ENCODE data around the gene SCN4A.
"Not testable (repeated sequence)": the region's sequence is repeated elsewhere in the genome, so short reads cannot be mapped to it uniquely, and the experiment has no call there.

The SCN4A gene

DNA sequence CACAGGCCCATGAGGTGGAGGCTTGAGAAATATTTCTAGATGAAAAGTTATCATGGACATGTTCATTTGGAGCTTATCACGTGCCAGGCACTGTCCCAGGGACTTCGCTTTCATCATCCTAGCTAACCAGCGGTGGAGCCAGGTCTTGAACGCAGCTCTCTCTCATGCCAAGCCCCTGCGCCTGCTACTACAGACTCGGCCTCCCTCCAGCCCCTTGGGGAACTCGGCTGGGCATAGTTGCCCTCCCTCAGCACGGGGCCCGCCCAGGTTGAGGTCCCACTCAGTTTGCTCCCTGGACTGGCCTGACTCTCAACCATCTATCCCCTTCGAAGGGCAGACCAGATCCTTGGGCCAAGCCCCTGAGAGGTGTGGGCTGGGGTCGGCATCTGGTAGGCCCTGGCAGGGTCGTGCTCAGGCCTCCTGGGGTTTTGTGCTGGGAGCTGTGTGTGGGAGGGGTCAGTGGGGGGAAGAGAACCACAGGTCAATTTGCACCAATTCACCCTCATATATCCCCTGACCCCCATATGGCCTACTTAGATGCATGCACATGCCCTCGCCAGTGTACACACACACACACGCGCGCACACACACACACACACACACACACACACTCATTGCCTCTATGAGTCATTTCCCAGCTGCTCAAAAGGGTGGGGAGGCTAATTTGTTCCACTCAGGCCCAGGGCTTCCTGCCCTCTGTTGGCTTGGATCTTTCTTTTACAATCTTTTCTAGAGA, 12.1 kb upstream of the SCN4A start:
- no peak for DNase-seq

DNA sequence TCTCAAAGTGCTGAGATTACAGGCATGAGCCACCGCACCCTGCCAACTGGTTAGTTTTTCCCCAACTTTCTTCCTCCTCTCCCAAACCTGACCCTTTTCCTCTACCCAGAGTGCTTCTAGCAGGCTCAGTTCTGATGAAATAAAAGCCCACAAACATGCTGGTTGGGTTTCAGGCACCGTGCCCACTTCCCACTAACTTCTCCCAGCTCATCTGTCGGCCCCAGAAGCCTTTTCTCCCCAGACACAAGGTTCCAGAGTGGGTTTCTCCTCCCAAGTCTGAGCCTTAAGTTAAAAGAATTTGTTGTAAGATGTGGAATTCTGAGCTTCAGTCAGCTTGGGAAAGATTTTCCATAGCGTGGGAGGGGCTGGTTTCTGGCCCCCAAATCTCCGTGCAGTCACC, 11.5 kb upstream of the SCN4A start:
- DNase-seq: no peak

DNA sequence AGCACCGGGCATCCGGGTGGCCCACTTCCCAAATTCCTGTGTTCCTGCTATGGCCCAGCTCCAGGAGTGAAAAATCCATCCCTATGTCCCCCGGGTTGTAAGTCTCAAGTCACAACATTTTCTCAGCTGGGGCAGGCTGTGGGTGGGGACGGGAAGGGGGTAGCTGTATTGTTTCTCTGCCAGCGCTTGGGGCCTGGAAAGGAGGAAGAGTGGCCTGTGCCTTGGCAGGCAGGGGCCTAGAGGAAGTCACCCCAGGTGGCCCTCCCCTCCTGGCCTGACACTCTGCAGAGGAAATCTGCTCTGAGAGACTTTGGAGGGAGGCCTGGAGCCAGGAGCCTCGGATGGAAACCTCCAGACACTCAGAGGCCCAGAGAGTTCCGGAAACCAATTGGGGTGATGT, 10.6 kb upstream of the SCN4A start:
- DNase-seq: no peak

DNA sequence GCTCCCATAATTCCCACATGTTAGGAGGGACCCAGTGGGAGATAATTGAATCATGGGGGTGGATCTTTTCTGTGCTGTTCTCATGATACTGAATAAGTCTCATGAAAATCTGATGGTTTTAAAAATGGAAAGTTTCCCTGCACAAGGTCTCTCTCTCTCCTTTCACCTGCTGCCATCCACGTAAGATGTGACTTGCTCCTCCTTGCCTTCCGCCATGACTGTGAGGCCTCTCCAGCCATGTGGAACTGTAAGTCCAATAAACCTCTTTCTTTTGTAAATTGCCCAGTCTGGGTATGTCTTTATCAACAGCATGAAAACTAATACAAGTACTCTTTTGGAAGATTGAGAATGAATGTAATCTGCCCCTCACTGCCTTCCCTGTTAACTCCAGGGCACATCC, 9.9 kb upstream of the SCN4A start:
- not testable (repeated sequence) for DNase-seq

DNA sequence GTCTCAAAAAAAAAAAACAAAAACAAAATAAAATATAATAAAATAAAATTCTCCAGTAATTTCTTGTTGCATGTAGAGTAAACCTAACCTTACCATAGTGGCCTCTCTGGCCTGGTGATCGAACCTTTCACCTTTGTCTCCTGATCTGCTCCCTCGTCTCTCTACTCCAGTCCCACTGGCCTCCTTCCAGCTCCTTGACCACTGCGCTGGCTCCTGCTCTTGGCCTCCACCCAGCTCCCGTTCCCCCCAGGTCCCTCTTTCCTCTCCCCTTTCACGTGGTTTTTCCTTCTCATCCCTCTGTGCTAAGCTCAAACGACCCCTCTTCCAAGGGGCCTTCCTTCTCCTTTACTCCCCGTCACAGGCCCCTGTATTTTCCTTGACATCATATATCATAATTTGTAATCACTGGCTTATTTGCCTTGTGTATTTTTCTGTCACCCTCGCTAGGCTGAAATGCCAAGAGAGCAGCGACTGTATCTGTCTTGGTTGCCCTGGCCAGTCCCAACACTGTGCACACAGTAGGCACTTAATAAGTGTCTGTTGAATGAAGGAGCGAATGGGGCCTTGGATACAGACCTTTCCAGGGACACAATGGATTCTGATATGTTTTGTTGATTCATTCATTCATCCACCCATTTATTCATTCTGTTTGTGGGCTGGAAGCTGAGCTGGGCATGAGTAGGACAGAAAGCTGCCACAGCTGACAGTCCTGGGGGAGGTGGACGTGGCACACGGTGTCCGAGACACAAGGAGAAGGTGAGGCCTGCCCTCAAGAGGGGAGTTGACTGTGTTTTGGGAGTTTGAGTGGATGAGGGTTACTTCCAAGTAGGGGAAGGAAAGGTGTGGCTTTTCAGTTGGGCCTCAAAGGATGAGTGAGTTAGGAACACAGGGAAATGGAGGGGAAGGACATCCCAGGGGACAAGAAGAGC, 5.8 kb upstream of the SCN4A start:
- no peak for DNase-seq

DNA sequence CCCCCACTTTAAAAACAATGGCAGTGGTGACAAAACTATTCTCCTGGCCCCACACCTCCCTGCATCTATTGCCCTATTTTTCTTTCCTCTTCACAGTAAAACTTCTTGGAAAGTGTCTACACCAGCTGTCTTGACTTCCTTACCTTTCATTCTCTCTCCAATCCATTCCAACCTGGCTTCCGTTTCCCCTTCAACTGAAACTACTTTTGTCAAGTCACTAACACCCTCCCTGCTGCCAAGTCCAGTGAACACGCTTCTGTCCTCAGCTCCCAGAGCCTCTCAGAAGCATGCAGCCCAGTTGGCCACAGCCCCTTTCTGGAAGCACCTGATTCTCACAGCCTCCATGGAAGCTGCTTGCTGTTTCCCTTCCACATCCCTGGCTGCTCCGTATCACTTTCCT, 4.0 kb upstream of the SCN4A start:
- no peak for DNase-seq

DNA sequence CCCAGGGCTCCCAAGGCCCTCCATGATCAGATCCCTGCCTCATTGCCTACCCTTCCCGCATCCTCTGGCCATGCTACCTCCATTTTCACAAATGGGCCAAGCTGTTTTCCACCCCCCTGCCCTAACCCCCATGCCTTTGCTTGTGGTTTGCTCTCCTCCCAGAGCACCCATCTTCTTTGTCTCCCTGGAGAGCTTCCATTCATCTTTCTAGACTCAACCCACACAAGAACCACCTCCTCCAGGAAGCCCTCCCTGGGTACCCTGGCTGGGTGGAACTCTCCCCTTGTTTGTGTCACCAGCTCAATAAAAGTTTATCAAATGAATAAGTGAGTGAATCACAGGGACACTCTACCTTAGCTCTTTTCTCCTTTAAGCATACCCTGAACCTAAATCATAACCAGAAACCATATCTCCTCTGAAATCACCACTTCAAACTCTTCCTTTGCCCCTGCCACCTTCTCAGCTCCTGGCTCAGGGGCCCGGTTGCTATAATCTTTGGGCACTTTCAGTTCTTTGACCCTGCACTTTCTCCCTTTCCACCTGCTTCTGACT, 2.9 kb upstream of the SCN4A start:
- no peak for DNase-seq

DNA sequence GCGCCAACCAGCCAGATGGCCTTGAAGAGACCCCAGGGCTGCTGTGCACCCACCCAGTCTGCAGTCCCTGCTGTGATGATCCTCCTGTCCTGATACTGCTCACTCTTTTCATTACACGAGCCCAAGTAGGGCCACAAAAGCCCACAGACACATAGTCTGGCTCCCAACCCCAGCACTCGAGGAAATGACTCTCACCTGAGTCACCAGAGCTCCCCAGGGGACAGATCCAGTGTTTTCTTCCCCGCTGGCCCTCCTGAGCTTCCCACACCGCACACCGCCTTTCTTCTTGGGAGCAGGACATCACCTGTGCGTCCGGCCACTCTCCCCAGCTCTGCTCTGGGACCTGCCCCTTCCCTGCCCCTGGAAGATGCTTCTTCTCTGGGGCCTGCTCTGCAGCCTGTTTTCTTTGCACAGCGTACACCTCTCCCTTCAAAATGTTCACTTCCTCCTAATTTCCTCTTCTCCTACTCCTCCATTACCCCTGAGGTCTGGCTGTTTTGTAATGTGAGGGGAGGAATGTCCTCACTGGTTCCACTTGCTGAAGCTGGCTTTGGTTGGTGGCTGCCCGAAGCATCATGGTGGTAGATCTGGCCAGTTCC, 2.0 kb upstream of the SCN4A start:
- no peak for DNase-seq

DNA sequence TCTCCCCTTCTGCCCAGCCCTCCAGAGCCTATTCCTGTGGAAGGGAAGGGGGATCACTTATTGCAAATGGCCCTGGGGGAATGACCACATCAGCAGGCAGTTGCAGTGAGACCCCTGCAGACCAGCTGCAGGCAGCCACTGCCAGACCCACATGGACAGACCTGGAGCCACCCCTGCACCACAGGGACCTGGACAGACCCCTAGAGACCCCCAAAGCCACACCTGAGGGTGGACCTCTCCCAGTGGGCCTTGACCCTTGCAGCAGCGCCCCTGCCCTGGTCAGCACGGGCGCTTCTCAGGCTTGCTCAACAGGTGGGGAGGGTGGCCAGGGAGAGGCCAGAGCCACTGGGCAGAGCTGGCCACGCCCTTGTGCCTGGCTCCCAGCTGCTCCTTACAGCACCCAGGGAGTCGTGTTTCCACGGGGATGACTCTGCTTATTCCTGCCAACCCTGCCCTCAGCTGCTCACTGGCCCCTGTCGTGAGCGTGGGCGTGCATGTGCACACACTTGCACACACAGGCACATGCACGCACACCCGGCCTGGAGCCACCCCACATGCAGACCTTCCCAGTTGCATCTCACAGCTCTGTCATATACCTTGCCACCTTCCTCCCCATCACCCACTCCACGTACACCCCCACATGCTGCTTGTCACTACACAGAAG, 1.3 kb upstream of the SCN4A start:
- no peak for DNase-seq

DNA sequence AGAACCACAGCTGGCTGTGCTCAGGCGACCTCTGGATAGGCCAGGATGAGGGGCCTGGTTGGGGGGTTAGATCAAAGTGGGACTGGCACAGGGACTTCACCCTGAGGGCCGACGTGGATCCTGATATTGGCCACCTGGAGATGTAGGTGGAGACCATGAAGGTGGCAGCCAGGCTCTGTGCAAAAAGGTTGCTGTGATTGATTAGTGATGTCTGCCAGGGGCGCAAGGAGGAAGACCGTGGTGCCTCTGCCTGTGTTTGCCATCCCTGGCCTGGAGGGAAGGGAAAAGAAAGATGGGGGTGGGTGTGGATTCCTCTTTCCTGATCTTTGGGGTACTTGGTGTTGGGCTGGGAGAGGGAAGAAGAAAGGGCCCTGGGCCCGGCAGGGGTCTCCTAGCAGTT, 529 bp upstream of the SCN4A start:
- DNase-seq: no peak

DNA sequence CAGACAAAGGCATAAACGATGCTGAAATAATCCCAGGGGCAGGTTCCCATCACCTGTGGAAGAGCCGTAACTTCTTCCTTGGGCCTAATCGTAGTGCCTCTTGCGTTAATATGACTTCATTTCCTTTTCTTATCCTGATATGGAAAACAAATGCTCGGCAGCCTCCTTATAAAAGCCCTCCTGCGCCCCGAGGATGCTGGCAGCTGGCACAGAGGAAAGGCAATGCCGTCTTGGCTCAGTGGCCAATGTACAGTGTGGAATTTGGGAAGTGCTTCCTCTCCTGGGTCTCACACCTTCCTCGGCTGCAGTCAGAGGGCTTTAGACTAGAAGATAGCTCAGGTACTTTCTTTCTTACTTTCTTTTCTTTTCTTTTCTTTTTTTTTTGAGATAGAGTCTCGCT, 3.4 kb downstream of the SCN4A start:
- DNase-seq: no peak

DNA sequence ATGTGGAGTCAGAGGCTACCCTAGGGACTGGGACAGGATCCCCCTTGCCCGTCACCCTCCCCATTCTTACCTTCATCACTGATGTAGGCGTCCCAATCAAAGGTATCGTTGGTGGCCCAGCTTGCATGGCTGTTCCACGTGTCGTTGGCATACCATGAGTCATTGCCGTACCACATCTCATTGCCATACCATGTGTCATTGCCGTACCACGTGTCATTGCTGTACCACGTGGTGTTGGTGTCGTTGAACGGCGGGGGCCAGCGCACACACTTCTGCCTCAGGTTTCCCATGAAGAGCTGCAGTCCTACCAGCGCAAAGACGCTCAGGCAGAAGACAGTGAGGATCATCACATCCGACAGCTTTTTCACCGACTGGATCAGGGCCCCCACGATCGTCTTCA, 4.8 kb downstream of the SCN4A start:
- no peak for DNase-seq

DNA sequence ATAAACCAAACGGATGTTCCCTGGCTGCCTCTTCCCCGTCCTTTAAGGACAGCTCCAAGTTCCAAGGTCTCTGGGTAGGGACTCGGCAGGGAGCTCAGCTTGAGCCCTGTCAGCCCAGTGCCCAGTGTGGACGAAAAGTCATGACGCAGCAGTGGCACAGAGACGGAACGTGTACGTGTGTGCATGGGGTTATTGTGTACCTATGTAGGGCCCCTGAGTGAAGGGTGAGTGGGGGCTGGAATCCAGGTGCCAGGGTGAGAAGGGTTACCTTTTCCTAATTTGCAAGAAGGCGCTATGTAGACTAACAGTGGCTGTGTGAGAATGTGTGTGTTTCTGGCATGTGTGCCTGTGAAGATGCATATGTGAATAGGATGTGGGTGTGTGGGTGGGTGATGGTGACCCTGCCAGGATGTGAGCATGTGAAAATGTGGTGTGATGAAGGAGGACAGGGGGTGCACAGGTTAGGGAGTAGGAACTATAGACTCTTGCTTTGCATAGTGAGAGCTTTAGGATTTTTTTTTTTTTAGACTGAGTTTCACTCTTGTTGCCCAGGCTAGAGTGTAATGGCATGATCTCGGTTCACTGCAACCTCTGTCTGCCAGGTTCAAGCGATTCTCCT, 6.0 kb downstream of the SCN4A start:
- no peak for DNase-seq

DNA sequence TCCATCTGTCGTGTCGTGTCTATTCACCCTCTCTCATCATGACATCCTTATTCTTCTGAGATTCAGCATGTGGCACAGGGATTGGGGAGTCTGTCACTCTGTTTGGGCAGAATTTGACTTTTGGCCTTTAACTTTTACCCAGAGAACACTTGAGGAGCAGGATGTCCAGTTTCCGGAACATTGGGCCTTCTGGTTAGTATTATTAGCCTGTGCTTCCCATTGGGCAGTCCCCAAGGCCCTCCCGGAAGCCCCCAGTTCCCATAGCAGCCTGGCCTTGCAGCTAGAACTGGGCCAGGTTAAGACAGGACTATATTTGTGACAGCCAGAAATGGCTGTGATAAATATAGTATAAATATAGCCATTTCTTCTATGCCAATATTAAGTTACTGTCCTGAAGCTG, 9.6 kb downstream of the SCN4A start:
- no peak for DNase-seq

DNA sequence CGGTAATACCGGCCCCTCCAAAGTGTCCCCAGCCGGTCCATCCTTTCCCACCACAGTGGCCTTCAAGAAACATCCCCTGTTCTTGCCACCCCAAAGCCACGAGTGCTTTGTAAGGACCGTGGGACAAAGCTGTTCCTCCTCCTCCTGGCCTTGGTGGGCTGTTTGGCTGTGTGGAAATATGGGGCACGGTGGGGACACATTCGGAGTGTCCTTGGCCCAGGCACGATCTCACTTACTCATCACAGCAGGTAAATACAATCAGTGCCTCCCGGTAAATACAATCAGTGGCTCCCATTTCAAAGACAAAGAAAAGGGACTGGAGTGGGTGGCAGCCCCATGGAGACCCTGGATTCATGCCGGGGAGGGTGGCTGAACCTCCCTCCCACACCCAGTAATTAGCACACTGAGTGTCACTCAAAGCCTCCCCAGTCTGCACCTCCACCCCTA, 10.4 kb downstream of the SCN4A start:
- DNase-seq: no peak

DNA sequence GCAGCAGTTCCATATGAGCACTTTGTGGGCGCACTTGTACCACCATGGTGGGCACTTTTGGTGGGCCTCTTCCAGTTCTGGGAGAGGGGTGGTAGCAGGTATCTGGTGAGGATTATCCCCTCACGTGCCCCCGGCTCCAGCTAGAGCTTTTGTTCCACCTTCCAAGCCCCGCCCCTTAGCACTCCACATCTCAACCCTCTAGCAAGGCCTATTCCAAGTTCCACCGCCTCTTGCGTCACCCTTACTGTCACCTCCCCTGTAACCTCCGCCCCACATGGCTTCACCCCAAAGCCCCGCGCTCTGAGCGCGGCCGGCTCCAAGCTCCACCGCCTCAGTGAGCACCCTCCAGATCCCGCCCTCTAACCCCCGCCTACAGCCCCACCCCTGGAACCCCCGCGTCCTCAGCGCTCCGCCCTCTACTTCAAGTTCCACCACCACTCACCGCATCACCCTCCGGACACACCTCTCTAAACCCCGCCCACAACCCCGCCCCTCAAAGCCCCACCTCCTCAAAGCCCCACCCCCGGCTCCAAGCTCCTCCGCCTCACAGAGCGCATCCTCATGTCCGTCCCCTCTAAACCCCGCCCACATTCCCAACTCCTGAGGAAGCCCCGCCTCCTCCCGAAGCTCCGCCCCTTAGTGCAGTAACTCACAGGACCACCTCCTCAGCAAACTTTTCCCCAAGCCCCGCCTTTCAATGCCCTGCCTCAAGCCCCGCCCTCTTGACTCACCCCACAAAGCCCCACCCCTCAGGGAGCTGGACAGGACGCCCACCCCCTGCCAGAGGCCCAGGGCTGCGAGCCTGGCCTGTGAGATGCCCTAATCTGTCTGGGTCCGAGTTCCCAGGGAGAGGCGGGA, 11.1 kb downstream of the SCN4A start:
- DNase-seq: no peak

DNA sequence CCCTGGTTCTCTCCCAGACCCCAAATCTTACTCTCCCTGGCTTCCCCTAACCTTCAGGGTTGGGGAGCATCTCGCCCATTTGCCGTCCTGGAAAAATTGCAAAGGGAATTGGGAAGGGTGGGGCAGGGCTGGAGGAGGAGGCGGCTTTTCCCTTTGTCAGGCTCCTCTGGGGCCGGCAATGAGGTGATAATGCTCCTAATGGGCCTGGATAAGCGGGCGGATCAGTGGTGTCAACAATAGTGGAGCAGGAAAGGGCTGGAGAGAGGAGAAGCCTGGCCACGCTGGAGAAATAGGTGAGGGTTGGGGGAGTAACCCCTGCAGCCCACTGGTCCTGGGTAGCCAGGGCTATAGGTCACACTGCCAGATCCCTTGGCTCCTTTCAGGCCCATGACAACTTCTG, 12.3 kb downstream of the SCN4A start:
- DNase-seq: no peak

DNA sequence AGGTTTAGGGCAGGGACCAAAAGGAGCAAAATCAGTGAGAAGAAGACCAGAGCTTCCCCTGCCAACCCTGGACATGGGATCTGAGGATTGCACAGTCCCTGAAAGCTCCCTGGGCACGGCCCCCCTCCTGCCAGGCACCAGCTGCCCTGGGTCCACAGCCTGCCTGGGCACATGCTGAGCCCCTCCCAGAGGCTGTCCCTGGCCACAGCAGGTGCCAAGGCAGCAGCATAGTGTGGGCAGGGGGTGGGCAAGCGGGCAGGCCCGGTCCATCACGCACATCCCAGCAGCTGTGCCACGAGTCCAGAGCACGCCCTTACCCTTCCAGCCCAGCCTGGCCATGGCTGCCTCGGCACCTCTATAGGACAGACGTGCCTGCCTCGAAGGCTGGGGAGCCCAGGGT, 12.7 kb downstream of the SCN4A start:
- DNase-seq: no peak

DNA sequence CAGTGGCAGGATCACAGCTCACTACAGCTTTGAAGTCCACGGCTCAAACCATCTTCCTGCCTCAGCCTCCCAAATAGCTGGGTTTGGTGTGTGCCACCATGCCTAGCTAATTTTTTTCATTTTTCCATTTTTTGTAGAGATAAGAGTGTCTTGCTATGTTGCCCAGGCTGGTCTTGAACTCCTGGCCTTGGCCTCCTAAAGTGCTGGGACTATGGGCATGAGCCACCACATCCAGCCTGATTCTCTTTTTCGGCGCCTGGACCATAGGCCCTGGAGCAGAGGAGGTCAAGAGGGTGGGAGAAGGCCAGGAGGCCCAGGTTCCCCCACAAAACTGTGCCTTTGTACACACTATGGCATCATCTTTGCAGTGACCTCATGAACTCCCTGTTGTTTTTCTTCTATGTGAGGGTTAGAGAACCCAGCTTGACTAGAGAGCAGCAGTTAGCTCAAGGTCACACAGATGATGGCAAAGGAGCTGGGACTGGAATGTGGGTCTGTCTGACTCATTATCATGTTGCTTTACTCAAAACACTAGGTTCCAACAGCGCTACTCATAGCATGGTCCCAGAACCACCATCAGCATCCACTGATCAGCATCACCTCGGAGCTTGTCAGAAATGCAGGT, 16.3 kb downstream of the SCN4A start:
- no peak for DNase-seq

DNA sequence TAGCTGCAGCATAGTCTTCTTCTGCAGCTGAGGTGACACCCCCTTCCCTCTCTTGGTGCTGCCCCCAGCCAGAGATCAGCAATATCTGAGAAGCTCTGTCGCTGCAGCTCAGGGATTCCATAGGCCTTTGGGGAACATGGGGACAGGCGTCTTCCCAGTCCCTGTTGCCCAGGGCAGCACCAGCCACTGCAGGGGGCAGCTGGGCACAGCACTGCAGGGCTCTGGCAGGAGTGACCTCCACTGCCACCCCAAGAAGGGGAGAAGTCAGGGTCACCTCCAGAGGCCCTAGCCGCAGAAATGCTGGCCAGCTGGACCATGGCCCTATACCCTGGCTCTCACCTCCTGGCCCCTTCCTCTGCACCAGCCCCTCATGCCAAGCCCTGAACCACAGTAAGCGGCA, 16.9 kb downstream of the SCN4A start:
- no peak for DNase-seq

DNA sequence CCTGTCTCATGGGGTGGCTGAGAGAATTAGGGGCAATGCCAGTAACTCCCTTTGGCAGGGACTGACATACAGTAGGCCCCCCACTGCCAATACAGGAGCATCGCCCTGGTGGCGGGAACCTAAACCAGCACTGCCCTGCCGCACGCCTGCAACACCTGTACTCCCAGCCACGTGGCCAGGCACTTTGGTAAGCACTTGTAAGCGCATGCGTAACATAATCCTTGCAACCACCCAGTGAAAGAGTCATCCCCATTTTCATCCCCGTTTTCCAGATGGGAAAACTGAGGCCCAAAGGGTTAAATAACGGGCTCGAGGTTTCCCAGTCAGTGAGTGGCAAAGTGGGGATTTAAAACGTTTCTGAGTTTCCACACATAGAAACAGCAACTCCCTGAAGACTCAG, 17.5 kb downstream of the SCN4A start:
- no peak for DNase-seq

All from NCI-H1417 treated with DMSO at 0.1 percent for 48 hours (cell line).